Kasumi-1 (cell line): ENCODE measurements around the gene FNDC10.
"Not testable (repeated sequence)": the region's sequence is repeated elsewhere in the genome, so short reads cannot be mapped to it uniquely, and the experiment has no call there.

ENCODE experiments used
- DNase-seq, 2 experiments: peaks; one replicate each; lab custom pipeline; 2025; lab: John Stamatoyannopoulos, UW

The FNDC10 gene

GRCh38 chr1:1567152-1567875 lies 32.6 kb downstream of the FNDC10 start:
- no peak for DNase-seq

DNA sequence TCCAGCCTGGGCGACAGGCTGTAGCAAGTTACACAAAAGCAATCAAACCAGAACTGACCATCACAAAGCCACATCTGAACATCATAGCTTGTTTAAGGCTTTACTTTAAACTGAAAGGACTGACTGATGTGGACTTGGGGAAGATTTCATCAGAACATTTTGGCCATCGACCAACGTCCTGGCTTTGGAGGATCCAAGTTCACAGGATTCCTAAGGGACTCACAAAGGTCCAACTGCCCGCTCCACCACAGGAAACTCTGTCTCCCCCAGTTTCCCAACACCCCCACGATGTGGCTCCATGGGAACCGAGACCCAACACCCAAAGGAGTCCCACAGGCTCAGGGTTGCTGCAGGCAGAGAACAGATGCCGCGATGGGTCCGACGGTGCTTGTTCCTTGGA lies 34.6 kb downstream of the FNDC10 start:
- DNase-seq, result no peak

- no peak for DNase-seq
These were observed 35.7 kb downstream of the FNDC10 start for GRCh38 chr1:1564268-1564667.

GRCh38 chr1:1563688-1564087 lies 36.2 kb downstream of the FNDC10 start:
- DNase-seq, result no peak

GRCh38 chr1:1562556-1563195 lies 37.3 kb downstream of the FNDC10 start:
- DNase-seq, result no peak

DNA sequence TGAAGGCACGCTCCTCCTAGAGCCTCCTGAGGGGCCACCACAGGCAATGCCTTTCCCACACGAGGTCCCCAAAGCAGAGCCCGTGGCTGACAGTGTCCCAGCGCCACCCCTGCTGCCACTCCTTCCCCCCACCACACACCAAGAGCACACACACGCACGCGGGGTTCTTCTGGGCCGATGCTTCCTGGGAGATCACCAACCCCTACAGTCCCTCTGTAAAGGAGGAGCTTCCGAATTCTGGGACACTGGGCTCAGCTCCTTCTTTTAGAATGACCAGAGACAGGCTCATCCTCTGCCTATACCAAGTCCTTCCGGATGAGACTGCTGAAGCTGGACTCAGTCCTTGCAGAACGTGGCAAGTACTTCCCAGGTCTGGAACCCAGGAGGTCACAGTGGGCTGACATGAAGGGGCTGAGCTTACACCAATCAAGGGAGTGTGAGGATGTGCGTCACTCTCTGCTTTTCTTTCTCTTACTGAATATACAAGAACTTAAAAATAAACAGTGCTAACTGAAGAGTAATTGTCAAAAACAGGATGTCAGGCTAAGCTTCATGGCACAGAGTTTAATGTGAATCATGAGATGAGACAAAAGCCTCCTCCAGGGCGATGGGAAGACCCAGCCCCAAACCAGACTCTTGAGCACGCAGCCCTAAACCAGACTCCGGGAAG lies 38.0 kb downstream of the FNDC10 start:
- no peak for DNase-seq

DNA sequence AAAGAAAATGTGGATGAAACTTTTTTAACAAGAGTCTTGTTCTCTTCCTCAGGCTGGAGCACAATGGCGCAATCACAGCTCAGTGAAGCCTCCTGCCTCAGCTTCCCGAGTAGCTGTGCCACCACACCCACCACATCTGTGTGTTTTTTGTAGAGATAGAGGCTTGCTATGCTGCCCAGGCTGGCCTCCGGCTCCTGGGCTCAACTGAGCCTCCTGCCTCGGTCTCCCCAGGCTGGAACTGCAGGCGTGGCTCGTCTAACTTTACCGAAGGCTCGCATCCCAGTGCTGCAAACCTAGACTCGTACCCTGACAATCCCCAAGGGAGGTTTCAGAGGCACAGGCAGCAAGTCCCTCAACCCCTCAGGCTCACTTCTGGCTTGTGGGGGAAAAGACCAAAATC lies 39.8 kb downstream of the FNDC10 start:
- no peak for DNase-seq

GRCh38 chr1:1559066-1559465 lies 40.9 kb downstream of the FNDC10 start:
- DNase-seq, result no peak

GRCh38 chr1:1558591-1558990 lies 41.3 kb downstream of the FNDC10 start:
- DNase-seq, result no peak

- not testable (repeated sequence) for DNase-seq
These were observed 42.2 kb downstream of the FNDC10 start for GRCh38 chr1:1557688-1558087.

DNA sequence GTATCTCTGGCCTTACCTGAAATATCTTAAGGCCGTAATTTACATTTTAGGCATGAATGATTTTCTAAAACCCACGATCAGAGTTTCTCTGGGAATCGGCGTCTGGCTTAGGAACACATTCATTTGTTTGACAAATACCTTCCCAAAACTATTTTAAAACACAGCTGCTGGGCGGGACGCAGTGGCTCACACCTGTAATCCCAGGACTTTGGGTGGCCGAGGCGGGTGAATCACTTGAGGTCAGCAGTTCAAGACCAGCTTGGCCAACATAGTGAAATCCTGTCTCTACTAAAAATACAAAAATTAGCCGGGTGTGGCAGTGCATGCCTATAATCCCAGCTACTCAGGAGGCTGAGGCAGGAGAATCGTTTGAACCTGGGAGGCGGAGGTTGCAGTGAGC lies 43.0 kb downstream of the FNDC10 start:
- DNase-seq, result not testable (repeated sequence)

DNA sequence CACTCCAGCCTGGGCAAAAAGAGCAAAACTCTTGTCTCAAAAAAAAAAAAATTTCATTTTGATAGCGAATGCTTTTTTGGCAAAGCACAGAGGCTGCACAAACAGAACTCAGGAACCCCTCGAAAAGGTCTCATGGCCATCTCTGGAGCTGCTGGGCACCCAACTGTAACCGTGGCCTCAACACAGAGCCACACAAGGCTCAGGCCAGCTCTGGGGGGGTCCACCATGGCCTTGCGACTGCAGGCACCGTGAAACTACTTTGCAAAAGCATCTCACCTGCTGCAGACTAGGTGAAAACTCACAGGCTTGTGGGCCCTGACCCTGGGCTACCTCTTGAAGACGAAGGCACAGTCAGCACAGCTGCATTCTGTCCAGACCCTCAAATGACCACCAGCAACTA lies 43.4 kb downstream of the FNDC10 start:
- DNase-seq, result no peak

- DNase-seq, result no peak
These were observed 44.7 kb downstream of the FNDC10 start for GRCh38 chr1:1554926-1555915.

DNA sequence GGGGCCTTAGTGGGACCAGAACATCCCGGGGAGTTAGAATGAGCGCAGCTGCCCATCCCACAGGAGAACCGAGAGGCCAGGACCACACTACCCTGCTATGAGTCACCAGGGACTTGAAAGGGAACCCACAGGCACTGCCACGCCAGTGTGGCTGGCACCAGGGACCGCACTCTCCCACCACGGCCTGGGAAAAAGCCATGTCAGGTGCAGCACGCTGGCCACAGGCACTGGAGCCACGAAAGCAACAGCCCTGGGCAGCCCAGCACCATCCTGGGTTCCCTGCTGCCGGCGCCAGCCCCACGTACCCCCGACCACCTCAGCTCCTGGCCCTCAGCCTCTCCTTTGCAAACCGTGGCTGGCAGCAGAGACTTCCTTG lies 45.4 kb downstream of the FNDC10 start:
- no peak for DNase-seq

- no peak for DNase-seq
These were observed 46.0 kb downstream of the FNDC10 start for GRCh38 chr1:1553821-1554494.

- no peak for DNase-seq
These were observed 47.7 kb downstream of the FNDC10 start for GRCh38 chr1:1552263-1552639.

GRCh38 chr1:1551524-1552262 lies 48.2 kb downstream of the FNDC10 start:
- DNase-seq, result no peak

GRCh38 chr1:1550591-1551432 lies 49.1 kb downstream of the FNDC10 start:
- peak; percentile 28 to 37 for DNase-seq

DNA sequence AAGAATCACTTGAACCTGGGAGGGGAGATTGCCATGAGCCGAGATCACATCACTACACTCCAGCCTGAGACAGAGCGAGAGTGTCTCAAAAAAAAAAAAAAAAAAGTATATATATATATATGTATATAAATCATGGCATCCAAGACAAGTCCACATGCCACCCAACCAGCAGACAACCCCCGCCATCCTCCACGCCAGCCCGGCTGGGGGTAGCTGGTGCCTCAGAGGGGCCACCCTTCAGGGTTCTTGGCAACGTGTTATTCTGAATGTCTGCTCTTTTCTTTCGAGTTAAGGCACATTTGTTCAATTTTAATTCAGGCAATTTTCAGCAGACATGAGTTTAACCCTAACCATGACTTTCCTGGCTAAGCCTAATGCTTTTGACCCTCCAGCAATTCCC lies 49.8 kb downstream of the FNDC10 start:
- DNase-seq, result no peak

DNA sequence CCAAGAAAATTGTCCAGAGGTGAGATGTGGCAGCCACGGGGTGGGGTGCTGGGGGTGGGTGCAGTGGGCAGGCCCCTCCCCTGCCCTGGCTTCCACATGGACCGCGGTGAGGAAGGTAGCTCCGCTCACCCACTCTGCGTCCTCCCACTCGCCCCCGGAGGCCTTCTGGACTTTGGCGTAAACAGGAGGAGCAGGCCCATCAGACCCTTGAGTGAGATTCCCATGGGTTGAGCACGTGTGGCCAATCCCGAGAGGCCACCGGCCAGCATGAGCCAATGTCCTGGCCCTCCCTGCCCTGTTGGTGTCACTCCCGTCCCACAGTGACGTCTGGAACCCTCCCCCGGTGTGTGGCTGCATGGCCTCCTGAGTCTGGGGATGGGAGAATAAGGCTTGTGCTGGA lies 51.3 kb downstream of the FNDC10 start:
- no peak for DNase-seq
